ENCODE data around the gene RER1.

RER1 gene

GRCh38 chr1:2449636-2450454 lies 58.2 kb downstream of the RER1 start:
- DNase-seq, result no peak

- DNase-seq, result no peak
Measured at GRCh38 chr1:2451741-2452140, 60.1 kb downstream of the RER1 start.

- no peak for DNase-seq
Measured at GRCh38 chr1:2452201-2452931, 60.7 kb downstream of the RER1 start.

GRCh38 chr1:2452932-2453315 lies 61.3 kb downstream of the RER1 start:
- no peak for DNase-seq

GRCh38 chr1:2454227-2454626 lies 62.6 kb downstream of the RER1 start:
- DNase-seq, result no peak
